SIG-M5 treated with dmso at 0.1 percent for 504 hours (cell line): ENCODE results near the gene BHLHE40.

Experiments used
- DNase-seq: peaks from one replicate; lab custom pipeline; 2025; ENCODE audit not compliant: unreplicated experiment; lab: John Stamatoyannopoulos, UW

The BHLHE40 gene

DNA sequence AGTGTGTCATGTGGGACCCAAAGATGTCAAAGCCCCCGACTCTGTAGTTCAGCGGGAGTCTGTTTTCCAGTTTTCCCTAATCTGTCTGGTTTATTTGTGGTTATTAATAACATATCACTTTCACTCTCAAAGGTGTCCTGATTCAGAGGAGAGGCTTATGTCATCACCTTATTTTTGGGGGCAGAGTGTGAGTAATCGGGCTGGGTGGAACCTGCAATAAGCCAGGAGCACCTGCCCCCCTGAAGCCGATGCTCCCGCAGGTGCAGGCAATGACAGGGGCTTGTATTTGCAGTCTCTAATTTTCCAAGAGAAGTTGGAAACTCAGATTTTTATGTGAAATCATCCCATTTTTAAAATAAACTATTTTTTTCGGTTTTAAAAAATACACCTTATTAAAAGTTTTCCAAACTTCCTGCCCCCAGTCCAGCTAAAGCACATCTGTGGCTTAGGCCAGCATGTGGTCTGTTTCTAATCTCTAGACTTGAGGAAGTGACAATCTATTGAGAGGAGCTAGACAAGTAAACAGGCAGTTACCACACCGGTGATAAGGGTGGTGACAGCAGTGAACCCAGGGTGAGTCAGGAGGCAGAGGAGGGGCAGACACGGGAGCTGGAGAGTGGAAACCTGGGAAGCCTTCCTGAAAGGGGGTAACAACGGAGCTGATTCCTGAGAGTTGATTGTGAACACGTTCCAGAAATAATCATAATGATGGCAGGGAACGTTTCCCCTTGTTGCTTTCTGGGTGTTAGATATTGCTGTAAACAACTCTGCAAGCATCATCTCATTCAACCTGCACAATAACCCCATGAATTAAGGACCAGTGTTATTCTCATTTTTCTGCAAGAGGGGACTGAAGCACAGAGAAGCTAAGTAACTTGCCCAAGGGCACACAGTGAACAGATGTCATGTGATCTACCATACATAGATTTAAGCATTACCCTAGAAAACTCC is 37.2 kb downstream of the BHLHE40 start:
- DNase-seq: peak; percentile 95

DNA sequence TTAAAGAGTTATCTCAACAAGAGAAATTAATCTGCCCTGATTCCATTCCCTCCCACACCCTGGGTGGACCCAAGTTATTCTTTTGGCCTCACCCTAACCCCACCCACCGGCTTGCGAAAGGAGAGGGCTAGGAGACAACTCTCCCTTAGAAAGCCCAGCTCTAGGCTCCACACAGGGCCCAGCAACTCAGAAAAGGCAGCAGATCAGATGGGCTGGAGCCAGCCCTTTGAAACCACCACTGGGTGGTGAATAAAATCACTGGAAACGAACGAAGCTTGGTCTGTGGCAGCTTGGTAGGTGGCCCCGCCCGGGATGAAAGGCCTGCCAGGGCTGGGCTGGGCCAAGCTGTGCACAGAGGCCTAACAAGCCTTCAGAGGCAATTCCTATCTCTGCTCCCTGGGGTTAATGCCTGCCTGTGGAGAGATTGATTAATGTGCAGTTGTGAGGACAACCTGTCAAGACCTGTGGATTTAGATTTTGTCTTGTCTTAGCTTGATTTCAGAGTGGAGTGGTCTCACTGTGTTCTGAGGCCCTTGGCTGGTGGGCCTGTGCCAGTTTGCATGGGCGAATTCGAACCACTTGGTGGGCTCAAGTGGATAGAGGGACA is 38.8 kb downstream of the BHLHE40 start:
- no peak for DNase-seq

DNA sequence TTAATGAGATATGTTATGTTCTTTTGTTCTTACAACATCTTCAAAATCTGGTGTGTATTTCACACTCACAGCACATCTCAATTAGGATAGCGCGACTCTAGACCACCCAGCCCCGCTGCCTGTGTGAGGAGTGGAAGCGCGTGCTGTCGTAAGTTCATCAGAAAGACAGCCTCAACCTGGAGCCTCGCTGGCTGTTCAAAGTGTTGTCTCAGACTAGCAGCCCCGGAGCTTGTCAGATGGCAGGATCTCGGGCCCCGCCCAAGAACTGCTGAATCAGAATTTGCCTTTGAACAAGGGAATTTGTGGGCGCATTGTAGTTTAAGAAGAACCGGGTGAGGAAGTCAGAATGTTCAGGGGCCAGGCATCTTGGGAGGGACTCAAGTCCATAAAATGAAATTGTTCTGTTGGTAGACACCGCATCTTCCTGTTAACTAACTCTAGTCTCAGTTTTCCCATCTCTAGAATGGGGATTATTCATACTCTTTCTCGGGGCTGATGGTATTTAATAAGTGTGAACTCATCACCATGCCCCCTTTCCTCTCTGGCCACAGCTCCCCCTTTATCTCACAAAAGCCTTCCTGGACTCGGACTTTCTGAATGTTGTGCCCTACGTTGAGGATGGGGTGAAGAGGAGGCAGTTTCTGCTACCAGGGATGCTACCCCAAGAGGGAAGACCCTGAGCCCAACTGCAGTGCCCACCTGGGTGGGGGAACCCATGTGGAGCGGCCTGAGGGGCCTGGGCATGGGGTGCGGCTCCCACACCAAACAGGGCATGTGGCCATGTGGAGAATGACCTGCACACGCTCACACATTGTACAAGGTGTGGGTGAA is 40.4 kb downstream of the BHLHE40 start:
- DNase-seq: no peak

DNA sequence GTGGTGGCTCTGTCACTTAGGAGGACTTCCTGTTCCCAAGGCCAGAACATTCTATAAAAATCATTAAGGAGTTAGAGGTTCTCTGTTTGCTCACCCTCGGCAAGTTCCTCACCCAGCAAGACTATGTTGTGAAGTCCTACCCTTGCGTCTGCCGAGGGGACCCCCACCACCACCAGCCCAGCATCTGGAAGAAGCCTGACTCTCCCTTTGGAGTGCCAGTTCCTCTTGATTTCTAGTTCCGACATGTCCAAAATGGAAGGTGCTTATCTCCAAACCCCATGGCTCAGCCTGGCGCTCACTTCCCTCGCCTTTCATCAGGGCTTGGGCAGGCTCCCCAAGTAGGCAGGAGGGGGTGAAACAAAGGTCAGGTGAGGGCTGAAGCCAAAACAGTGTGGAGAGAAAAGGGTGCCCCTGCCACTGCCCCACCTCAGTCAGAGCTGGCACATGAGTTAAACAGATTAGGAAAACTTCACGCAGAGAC is 41.0 kb downstream of the BHLHE40 start:
- no peak for DNase-seq

DNA sequence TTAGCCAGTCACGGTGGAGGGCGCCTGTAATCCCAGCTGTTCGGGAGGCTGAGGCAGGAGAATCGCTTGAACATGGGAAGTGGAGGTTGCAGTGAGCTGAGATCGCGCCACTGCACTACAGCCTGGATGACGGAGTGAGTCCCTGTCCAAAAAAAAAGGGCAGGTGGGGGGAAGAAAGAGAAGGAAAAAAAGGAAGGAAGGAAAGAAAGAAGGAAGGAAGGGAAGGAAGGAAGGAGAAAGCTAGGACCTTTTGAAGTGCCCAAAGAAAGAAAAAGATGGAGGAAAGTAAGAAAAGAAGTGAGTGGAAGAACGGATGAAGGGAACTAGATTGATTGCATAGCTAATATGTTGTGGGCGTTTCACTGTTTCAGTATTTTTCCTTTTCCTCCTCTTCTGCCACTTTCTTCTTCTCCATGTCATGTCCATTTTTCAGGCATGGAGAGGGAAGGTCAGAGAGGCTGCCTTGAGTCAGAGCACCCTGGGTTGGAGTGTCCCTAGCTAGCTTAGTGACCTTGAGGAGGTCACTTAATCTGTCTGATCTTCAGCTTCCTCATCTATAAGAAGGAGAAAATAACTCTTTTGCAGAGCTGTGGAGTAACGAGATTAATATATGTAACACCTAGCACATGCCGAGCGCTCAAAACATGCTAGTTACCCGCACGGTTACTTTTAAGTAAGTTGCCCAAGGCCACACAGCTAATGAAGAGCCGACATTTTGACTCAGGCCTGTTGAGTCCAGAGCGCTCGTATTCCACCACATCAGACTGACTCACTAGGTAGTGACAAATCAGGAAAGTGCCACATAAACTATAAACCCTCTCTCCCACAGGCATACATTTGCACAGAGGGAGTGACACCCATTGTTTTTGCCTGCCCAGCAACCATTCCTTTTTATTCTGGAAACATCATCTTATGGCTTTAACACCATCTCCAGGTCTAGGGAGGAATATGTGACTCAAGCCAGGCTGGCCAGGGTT is 42.2 kb downstream of the BHLHE40 start:
- DNase-seq: no peak

DNA sequence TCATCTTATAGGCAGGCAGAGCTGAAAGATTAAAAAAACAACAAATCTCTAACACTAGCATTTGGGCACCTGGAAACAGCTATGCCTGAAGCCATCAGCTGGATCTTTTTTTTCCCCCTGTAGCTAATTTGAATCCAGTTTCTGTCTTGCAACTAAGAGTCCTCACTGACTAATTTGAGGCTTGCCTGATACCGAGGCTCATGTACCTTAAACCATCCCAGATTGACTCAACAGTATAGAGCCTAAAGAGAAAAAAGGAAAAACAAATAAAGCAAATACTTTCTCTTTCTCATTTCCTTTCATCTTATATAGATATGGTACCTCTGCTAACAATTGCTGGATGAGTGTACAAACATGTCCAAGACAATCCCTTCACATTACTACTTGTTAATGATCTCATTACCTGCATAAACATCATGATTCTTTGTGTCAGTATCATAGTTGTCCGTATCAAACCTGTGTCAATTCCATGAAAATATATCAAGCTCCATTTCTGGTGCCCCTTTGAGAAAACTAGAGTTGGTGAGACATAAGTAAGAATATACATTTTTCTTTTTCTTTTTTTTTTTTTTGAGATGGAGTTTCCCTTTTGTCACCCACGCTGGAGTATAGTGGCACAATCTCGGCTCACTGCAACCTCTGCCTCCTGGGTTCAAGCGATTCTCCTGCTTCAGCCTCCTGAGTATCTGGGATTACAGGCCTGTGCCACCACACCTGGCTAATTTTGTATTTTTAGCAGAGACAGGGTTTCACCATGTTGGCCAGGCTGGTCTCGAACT is 43.1 kb downstream of the BHLHE40 start:
- no peak for DNase-seq

DNA sequence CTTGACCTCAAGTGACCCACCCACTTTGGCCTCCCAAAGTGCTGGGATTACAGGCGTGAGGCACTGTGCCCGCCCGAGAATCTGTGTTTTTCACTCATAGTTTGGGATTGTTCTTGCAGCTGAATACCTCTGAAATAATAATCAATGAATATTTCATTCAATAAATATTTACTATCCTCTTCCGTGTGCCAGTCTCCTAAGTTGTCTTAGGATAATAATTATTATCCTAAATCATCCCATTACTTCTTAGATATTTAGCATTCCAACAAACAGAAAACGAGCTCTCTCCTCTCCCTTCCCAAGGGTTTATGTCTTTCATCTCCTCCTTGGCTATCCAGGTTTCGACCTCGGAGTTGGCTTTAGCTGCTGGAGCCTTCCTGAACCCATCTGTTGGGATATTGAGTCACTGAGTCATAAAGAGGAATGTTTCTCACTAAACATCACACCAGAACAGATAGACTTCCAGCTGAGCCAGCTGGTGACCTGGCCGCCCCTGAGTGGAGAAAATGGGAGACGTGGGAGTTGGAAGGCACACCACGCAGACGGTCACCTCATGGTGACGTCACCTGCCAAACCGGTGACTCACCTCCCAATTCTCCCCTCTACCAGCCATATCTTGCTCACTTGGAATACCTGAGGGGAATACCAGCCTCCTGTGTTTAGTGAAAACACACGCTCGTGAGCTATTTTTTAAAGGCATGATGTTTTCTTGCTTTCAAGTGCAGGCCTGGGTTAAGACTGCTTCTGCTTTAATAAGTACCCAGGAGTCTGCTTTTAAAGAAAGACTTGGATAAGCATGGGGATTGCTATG is 43.9 kb downstream of the BHLHE40 start:
- DNase-seq: no peak

DNA sequence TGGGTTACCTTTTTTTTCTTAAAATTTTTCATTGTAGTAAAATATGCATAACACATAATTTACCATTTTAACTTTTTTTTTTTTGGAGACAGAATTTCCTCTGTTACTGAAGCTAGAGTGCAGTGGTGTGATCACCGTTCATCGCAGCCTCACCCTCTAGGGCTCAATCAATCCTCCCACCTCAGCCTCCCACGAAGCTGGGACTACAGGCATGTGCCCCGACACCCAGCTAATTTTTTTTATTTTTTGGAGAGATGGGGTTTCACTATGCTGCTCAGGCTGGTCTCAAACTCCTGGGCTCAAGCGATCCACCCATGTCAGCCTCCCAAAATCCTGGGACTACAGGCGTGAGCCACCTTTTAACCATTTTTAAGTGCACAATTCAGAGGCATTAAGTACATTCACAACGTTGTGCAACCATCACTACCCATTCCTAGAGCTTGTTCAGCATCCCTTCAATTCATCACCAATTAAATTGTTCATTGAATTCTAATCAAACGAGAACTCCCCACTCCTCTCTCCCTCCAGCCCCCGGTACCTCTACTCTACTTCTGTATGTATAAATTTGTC is 44.6 kb downstream of the BHLHE40 start:
- DNase-seq: no peak

DNA sequence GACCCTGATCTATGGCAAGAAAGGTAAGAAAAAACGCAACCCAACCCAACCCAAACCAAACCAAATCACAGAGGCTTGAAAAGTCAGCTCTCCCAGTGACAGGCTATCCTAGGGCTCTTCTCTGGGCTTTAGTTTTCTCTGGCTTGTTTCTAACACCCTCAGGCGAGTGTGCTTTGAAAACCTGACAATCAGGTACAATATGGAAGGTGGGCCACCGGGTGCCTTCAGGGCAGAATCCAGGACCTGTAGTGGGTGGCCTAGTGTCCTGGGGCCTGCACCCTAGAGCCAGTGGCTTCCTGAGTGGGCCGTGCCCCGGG is 46.8 kb downstream of the BHLHE40 start:
- DNase-seq: no peak

DNA sequence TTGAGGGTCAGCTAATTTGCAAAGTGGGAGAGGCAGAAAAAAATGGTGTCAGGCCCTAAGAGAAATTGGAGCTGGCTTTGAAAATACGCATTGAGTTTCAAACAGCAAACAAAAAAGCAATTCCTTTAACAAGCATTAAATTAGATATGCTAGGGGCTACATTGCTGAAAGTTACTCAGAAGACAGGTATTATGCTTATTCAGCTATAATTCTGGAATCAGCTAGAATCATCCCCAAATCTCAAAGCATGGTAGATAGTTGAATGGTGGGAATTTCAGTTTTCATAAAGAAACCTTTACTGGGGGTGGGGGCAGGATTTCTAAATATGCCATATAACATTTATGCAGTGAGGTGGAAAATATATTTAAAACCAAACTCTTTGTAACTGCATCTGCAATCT is 50.5 kb downstream of the BHLHE40 start:
- no peak for DNase-seq

DNA sequence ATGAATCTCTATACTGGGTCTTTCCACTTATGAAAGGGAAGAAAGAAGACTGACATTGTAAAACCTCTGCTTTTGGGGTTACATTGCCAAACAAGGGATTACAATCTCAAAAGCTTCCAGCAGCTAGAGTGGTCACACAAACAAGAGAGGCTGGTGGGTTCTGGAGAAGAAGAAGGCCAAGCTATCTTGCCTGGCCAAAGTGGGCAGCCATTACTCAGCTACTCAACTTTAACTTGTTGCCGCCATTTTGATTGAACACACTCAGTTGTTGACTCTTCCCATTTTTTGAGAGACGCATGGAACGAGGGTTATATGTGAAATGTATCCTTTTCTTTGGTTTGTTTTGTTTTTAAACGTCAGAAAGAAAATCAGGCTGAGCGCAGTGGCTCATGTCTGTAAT is 50.9 kb downstream of the BHLHE40 start:
- DNase-seq: no peak

DNA sequence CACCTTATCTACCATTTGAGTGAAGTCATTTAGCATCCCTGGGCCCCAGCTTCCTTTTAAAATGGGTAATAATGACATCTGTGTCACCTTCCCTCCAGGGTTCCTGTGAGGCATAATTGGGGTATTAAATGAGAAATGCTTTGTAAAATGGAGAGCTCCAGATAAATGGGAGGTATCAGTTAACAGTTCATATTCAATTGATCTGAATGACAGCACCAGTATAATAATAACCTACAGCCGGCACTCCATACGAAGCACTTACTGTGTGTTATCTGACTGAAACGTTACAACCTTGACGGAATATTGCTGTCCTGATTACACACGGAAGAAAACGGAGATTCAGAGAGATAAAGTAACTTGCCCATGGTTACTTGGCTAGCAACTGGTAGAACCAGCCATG is 53.6 kb downstream of the BHLHE40 start:
- DNase-seq: no peak
